K562 (cell line): ENCODE data around the gene MED20. TPM values are rescaled to one million over a fixed set of nuclear protein-coding genes. Genes with fewer than 3 reads are reported as not detected.

Experiments
- ARID3A ChIP-seq: IDR thresholded peaks from 2 replicates; pipeline ENCODE4 v1.6.1; 2012; ENCODE audit warnings: low read depth, low read length, improper control_type of control experiment, borderline replicate concordance
- BACH1 ChIP-seq: fragments of 200-800 bp; sonication (Bioruptor generic); IDR thresholded peaks from 2 replicates; pipeline ENCODE4 v1.6.1; 2016; ENCODE audit warnings: missing genetic modification characterization, missing compliant biosample characterization
- BCL6 ChIP-seq: fragments of 250-450 bp; sonication (Bioruptor Pico); IDR thresholded peaks from 2 replicates; pipeline ENCODE4 v1.4.0; 2020
- BCOR ChIP-seq: fragments of 450-650 bp; IDR thresholded peaks from 2 replicates; pipeline ENCODE4 v1.6.1; 2016
- CREB5 ChIP-seq: fragments of 250-450 bp; sonication (Bioruptor Pico); IDR thresholded peaks from 2 replicates; pipeline ENCODE4 v1.5.0; 2020; ENCODE audit warnings: mild to moderate bottlenecking
- GMEB1 ChIP-seq: fragments of 250-450 bp; sonication (Bioruptor Pico); IDR thresholded peaks from 2 replicates; pipeline ENCODE4 v1.4.0; 2020; ENCODE audit warnings: mild to moderate bottlenecking
- HMG20B ChIP-seq: fragments of 250-450 bp; sonication (Bioruptor Pico); IDR thresholded peaks from 2 replicates; pipeline ENCODE4 v1.5.0; 2021; ENCODE audit warnings: mild to moderate bottlenecking
- KDM4B ChIP-seq, 2 experiments: fragments of 450-650 bp in 1 of 2; sonication (generic) in 1 of 2; IDR thresholded peaks; 2 replicates each; pipeline ENCODE4 v1.6.1; 2016 to 2017; ENCODE audit warnings: borderline replicate concordance in 2 of 2, antibody characterized with exemption in 1 of 2, low read depth in 1 of 2, mild to moderate bottlenecking in 1 of 2
- MEF2A ChIP-seq: IDR thresholded peaks from 2 replicates; pipeline ENCODE4 v1.6.1; 2011; ENCODE audit warnings: low read depth, mild to moderate bottlenecking, low read length, moderate library complexity; ENCODE audit not compliant: control insufficient read depth
- NFE2 ChIP-seq: IDR thresholded peaks from 2 replicates; pipeline ENCODE4 v1.6.1; 2014; ENCODE audit warnings: antibody characterized with exemption, low read depth
- NR1H2 ChIP-seq: sonication (generic); formaldehyde crosslinking; IDR thresholded peaks from 2 replicates; pipeline ENCODE4 v1.4.0; 2020; ENCODE audit warnings: mild to moderate bottlenecking, missing genetic modification reagents
- RBFOX2 ChIP-seq: fragments of 200-400 bp; formaldehyde crosslinking; IDR thresholded peaks from 2 replicates; pipeline ENCODE4 v1.6.1; 2017; ENCODE audit warnings: low read depth, mild to moderate bottlenecking, low read length, moderate library complexity
- RBM17 ChIP-seq: fragments of 200-400 bp; formaldehyde crosslinking; IDR thresholded peaks from 2 replicates; pipeline ENCODE4 v1.6.1; 2017; ENCODE audit warnings: low read depth, mild to moderate bottlenecking, low read length, borderline replicate concordance
- RFX1 ChIP-seq: fragments of 450-650 bp; IDR thresholded peaks from 2 replicates; pipeline ENCODE4 v1.6.1; 2016; ENCODE audit warnings: mild to moderate bottlenecking, moderate library complexity
- SAP30 ChIP-seq: fragments of 200-600 bp; sonication (generic); IDR thresholded peaks from 2 replicates; pipeline ENCODE4 v1.6.1; 2012; ENCODE audit warnings: borderline replicate concordance, low read depth, mild to moderate bottlenecking, moderate library complexity, low read length, control low read depth, inconsistent platforms; ENCODE audit not compliant: insufficient read depth, poor library complexity, severe bottlenecking
- SMARCA4 ChIP-seq: fragments of 450-650 bp; IDR thresholded peaks from 2 replicates; pipeline ENCODE4 v1.6.1; 2016
- SMARCE1 ChIP-seq: fragments of 450-650 bp; IDR thresholded peaks from 2 replicates; pipeline ENCODE4 v1.7.1; 2016; ENCODE audit warnings: mild to moderate bottlenecking
- TAF1 ChIP-seq: IDR thresholded peaks from 2 replicates; pipeline ENCODE4 v1.6.1; 2011; ENCODE audit warnings: mild to moderate bottlenecking, low read length, moderate library complexity; ENCODE audit not compliant: insufficient read depth, control insufficient read depth, severe bottlenecking; ENCODE audit errors: extremely low read depth
- TSC22D4 ChIP-seq: fragments of 450-650 bp; IDR thresholded peaks from 2 replicates; pipeline ENCODE4 v1.6.1; 2016; ENCODE audit warnings: missing genetic modification characterization, missing biosample characterization, control low read depth
- USF1 ChIP-seq: sonication (generic); formaldehyde crosslinking; IDR thresholded peaks from 2 replicates; pipeline ENCODE4 v1.9.0; 2022; ENCODE audit warnings: mild to moderate bottlenecking, missing genetic modification reagents
- ZNF551 ChIP-seq: fragments of 250-450 bp; sonication (Bioruptor Pico); IDR thresholded peaks from 2 replicates; pipeline ENCODE4 v1.5.0; 2021; ENCODE audit warnings: mild to moderate bottlenecking, moderate library complexity
- ZNF589 ChIP-seq: fragments of 200-800 bp; sonication (Bioruptor generic); IDR thresholded peaks from 2 replicates; pipeline ENCODE4 v1.6.1; 2016; ENCODE audit warnings: low read depth, missing genetic modification characterization, missing compliant biosample characterization
- ZNF707 ChIP-seq: fragments of 250-450 bp; sonication (Bioruptor Pico); conservative IDR thresholded peaks from 2 replicates; pipeline ENCODE4 v1.8.0; 2022; ENCODE audit warnings: inconsistent platforms, mild to moderate bottlenecking, moderate library complexity
- ZZZ3 ChIP-seq: fragments of 450-650 bp; IDR thresholded peaks from 2 replicates; pipeline ENCODE4 v1.6.1; 2016; ENCODE audit warnings: antibody characterized with exemption, mild to moderate bottlenecking, moderate library complexity
- polyA plus RNA-seq, 8 experiments: library from polyadenylated mRNA; depleted of rRNA in 4 of 8; stranded (reverse) in 5 of 8; unstranded in 3 of 8; fragments of >200 nt; fragmentation: Nextera tagmentation in 2 of 8; fragmentation: Illumina TruSeq in 1 of 8; extraction: Ambion mirVana in 2 of 8; extraction: Trizol in 1 of 8; gene quantifications; 2 replicates each; pipeline versions ENCODE4 v1.2.1 to v1.2.3, GENCODE V29; 2011 to 2014; ENCODE audit warnings: inconsistent platforms in 1 of 8, missing spikeins in 1 of 8
- total RNA-seq, 7 experiments: library from RNA; depleted of rRNA in 6 of 7; stranded (reverse); fragments of >200 nt in 6 of 7; fragmentation: Illumina TruSeq in 2 of 7; extraction: Trizol in 2 of 7; gene quantifications; 2 replicates each; pipeline versions ENCODE4 v1.2.1 to v1.2.3, GENCODE V29; 2011 to 2021; ENCODE audit warnings: low replicate concordance in 1 of 7

Gene MED20
- total and polyA plus RNA-seq, 9 of the 15 experiments (the other 6 are each of a cell fraction or from before 2014, with no cell fraction given), result 27.3 to 80.9 (median 46.0) TPM

- peak; percentile 71; the same call in 1 of the 2 replicates for TF ChIP-seq ZNF589 (CRISPR knock-in tag)
- TF ChIP-seq TAF1, result peak; percentile 12
- TF ChIP-seq RBM17, result no peak
- 0 out of 2 replicates have a peak, but pooled peaks have one; percentile 50 for TF ChIP-seq SMARCE1
- TF ChIP-seq GMEB1, result no peak
- TF ChIP-seq USF1 (CRISPR knock-in tag), result 0 out of 2 replicates have a peak, but pooled peaks have one; percentile 16
- no peak for TF ChIP-seq ZNF707 (CRISPR knock-in tag)
- TF ChIP-seq MEF2A, result no peak
- TF ChIP-seq RFX1, result no peak
- TF ChIP-seq KDM4B (IDR thresholded peaks at IDR 0.05; ENCODE audit: borderline replicate concordance in 2 of 2, low read depth in 1 of 2), result no peak
- TF ChIP-seq BACH1 (tag), result 0 out of 2 replicates have a peak, but pooled peaks have one; percentile 56
- TF ChIP-seq SMARCA4, result peak; percentile 42
- TF ChIP-seq NR1H2, result no peak
- TF ChIP-seq ZZZ3, result no peak
- no peak for TF ChIP-seq CREB5 (CRISPR knock-in tag)
- peak; percentile 80; the same call in 1 of the 2 replicates for TF ChIP-seq HMG20B (CRISPR knock-in tag)
- TF ChIP-seq BCOR, result peak; percentile 63
- no peak for TF ChIP-seq SAP30
- TF ChIP-seq BCL6 (CRISPR knock-in tag), result no peak
- no peak for TF ChIP-seq ARID3A
- TF ChIP-seq ZNF551 (CRISPR knock-in tag), result no peak
- no peak; the same call in 1 of the 2 replicates for TF ChIP-seq NFE2
- no peak for TF ChIP-seq TSC22D4
- TF ChIP-seq RBFOX2, result no peak
These were observed 21.3 kb upstream of the MED20 start (continued) for GRCh38 chr6:41942067-41942851.
